SK-N-SH treated with all-trans-retinoic acid at 6 μM for 48 hours (cell line): Measurements from ENCODE around the gene PDIA5.

Experiments
- ATAC-seq: fragments of 200-7000 bp; cut with Tn5 transposase; 3 replicates; pipeline ENCODE4 v1.9.1; 2020; ENCODE audit warnings: mild to moderate bottlenecking, moderate library complexity
- ARNTL ChIP-seq: fragments of 450-650 bp; formaldehyde crosslinking; IDR thresholded peaks from 2 replicates; pipeline ENCODE4 v1.5.0; 2020; ENCODE audit warnings: low read depth, mild to moderate bottlenecking, moderate library complexity, borderline replicate concordance
- BACH2 ChIP-seq: fragments of 250-450 bp; sonication (Bioruptor Pico); IDR thresholded peaks from 2 replicates; pipeline ENCODE4 v1.9.0; 2021; ENCODE audit warnings: mild to moderate bottlenecking, borderline replicate concordance
- CSDC2 ChIP-seq: fragments of 250-450 bp; sonication (Bioruptor Pico); IDR thresholded peaks from 2 replicates; pipeline ENCODE4 v1.5.0; 2020; ENCODE audit warnings: mild to moderate bottlenecking, moderate library complexity
- CSRNP3 ChIP-seq: fragments of 250-450 bp; sonication (Bioruptor Pico); IDR thresholded peaks from 2 replicates; pipeline ENCODE4 v1.5.1; 2021; ENCODE audit warnings: mild to moderate bottlenecking, moderate library complexity
- ESRRG ChIP-seq: fragments of 250-450 bp; sonication (Bioruptor Pico); IDR thresholded peaks from 2 replicates; pipeline ENCODE4 v1.6.1; 2021; ENCODE audit warnings: mild to moderate bottlenecking
- ISL1 ChIP-seq: fragments of 250-450 bp; sonication (Bioruptor Pico); IDR thresholded peaks from 2 replicates; pipeline ENCODE4 v2.1.2; 2022; ENCODE audit warnings: mild to moderate bottlenecking, moderate library complexity
- OSR1 ChIP-seq: fragments of 250-450 bp; sonication (Bioruptor Pico); IDR thresholded peaks from 2 replicates; pipeline ENCODE4 v1.8.0; 2022; ENCODE audit warnings: moderate library complexity, mild to moderate bottlenecking, inconsistent platforms
- PATZ1 ChIP-seq: fragments of 250-450 bp; sonication (Bioruptor Pico); IDR thresholded peaks from 2 replicates; pipeline ENCODE4 v1.8.0; 2020; ENCODE audit warnings: mild to moderate bottlenecking, moderate library complexity, borderline replicate concordance
- POU6F1 ChIP-seq: fragments of 250-450 bp; sonication (Bioruptor Pico); IDR thresholded peaks from 2 replicates; pipeline ENCODE4 v1.8.0; 2021; ENCODE audit warnings: low read depth, mild to moderate bottlenecking, moderate library complexity, borderline replicate concordance
- PPARA ChIP-seq: fragments of 250-450 bp; sonication (Bioruptor Pico); IDR thresholded peaks from 2 replicates; pipeline ENCODE4 v1.5.0; 2020; ENCODE audit warnings: mild to moderate bottlenecking, borderline replicate concordance
- RARB ChIP-seq: fragments of 250-450 bp; sonication (Bioruptor Pico); IDR thresholded peaks from 2 replicates; pipeline ENCODE4 v1.8.0; 2021; ENCODE audit warnings: mild to moderate bottlenecking, moderate library complexity
- SNAI2 ChIP-seq: fragments of 250-450 bp; sonication (Bioruptor Pico); IDR thresholded peaks from 2 replicates; pipeline ENCODE4 v1.5.0; 2020; ENCODE audit warnings: mild to moderate bottlenecking, moderate library complexity
- TOX ChIP-seq: fragments of 250-450 bp; sonication (Bioruptor Pico); IDR thresholded peaks from 2 replicates; pipeline ENCODE4 v1.8.0; 2021; ENCODE audit warnings: mild to moderate bottlenecking, moderate library complexity, borderline replicate concordance
- ZC3H10 ChIP-seq: fragments of 250-450 bp; sonication (Bioruptor Pico); IDR thresholded peaks from 2 replicates; pipeline ENCODE4 v1.5.1; 2021; ENCODE audit warnings: mild to moderate bottlenecking, moderate library complexity
- ZFP3 ChIP-seq: fragments of 250-450 bp; sonication (Bioruptor Pico); IDR thresholded peaks from 2 replicates; pipeline ENCODE4 v1.5.0; 2020; ENCODE audit warnings: mild to moderate bottlenecking, moderate library complexity
- ZFP30 ChIP-seq: fragments of 450-650 bp; formaldehyde crosslinking; IDR thresholded peaks from 2 replicates; pipeline ENCODE4 v1.5.0; 2022; ENCODE audit warnings: mild to moderate bottlenecking, moderate library complexity
- ZNF565 ChIP-seq: fragments of 450-650 bp; formaldehyde crosslinking; conservative IDR thresholded peaks from 2 replicates; pipeline ENCODE4 v1.5.0; 2020; ENCODE audit warnings: low read depth, mild to moderate bottlenecking, moderate library complexity
- ZNF70 ChIP-seq: fragments of 450-650 bp; formaldehyde crosslinking; IDR thresholded peaks from 2 replicates; pipeline ENCODE4 v1.5.0; 2020; ENCODE audit warnings: mild to moderate bottlenecking, moderate library complexity
- ZNF8 ChIP-seq: fragments of 450-650 bp; formaldehyde crosslinking; IDR thresholded peaks from 2 replicates; pipeline ENCODE4 v1.5.0; 2020; ENCODE audit warnings: mild to moderate bottlenecking, moderate library complexity
- TF ChIP-seq, protein P1 (sequence below): fragments of 250-450 bp; sonication (Bioruptor Pico); IDR thresholded peaks from 2 replicates; pipeline ENCODE4 v1.5.1; 2020; ENCODE audit warnings: low read depth, mild to moderate bottlenecking, moderate library complexity
- TF ChIP-seq, protein P2 (sequence below): fragments of 250-450 bp; sonication (Bioruptor Pico); IDR thresholded peaks from 2 replicates; pipeline ENCODE4 v1.5.0; 2020; ENCODE audit warnings: mild to moderate bottlenecking, moderate library complexity

Gene PDIA5

GRCh38 chr3:123066896-123067688, at the start of gene PDIA5:
Gene PDIA5 (plus strand): TSS chr3:123067025. CDS start chr3:123067165, 140 bp downstream.
- peak; percentile 96 for ATAC-seq

DNA sequence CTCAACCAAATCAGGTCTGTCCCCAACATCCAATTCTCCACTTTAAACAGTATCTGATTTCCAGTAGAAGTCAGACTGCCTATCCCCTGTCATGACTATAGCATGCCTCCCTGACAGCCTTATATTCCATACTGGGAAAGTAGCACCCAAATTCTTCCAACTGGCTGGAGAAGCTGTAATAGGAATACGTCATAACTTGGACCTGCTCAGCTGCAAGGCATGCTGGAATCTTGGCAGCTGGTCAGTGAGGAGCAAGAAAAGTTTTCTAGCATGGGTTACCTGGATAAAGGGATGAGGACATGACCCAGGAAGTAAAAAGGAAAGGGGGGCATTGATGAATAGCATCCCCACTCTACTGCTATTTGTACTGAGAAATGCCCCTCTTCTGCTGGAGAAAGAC, 48.1 kb upstream of the PDIA5 start:
- TF ChIP-seq ZFP3: no peak
- no peak for ATAC-seq

More at GRCh38 chr3:123066896-123067688, at the start of gene PDIA5:
- TF ChIP-seq POU6F1 (CRISPR knock-in tag) (no peak), CSDC2 (CRISPR knock-in tag) (no peak), ISL1 (no peak), RARB (CRISPR knock-in tag) (no peak), ZC3H10 (no peak), ZNF565 (CRISPR knock-in tag) (no peak), CSRNP3 (CRISPR knock-in tag) (no peak), ZNF8 (CRISPR knock-in tag) (no peak), PATZ1 (CRISPR knock-in tag) (no peak), ZNF70 (CRISPR knock-in tag) (no peak), PPARA (no peak), ESRRG (no peak), ARNTL (CRISPR knock-in tag) (no peak), ZFP30 (CRISPR knock-in tag) (no peak)
- TF ChIP-seq, protein P1, sequence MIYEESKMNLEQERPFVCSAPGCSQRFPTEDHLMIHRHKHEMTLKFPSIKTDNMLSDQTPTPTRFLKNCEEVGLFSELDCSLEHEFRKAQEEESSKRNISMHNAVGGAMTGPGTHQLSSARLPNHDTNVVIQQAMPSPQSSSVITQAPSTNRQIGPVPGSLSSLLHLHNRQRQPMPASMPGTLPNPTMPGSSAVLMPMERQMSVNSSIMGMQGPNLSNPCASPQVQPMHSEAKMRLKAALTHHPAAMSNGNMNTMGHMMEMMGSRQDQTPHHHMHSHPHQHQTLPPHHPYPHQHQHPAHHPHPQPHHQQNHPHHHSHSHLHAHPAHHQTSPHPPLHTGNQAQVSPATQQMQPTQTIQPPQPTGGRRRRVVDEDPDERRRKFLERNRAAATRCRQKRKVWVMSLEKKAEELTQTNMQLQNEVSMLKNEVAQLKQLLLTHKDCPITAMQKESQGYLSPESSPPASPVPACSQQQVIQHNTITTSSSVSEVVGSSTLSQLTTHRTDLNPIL (CRISPR knock-in tag): no peak

- TF ChIP-seq ZC3H10 (no peak), ZNF565 (CRISPR knock-in tag) (no peak), ESRRG (no peak), SNAI2 (CRISPR knock-in tag) (no peak), BACH2 (CRISPR knock-in tag) (no peak)
- no peak for ATAC-seq
Observed at GRCh38 chr3:123019161-123019560, 47.7 kb upstream of the PDIA5 start.

GRCh38 chr3:123019591-123019990, 47.2 kb upstream of the PDIA5 start:
- no peak for ATAC-seq
- TF ChIP-seq ZC3H10 (no peak), ISL1 (no peak), OSR1 (CRISPR knock-in tag) (no peak), ZNF70 (CRISPR knock-in tag) (no peak), BACH2 (CRISPR knock-in tag) (no peak), PPARA (no peak), CSRNP3 (CRISPR knock-in tag) (no peak), ZNF8 (CRISPR knock-in tag) (no peak), TOX (CRISPR knock-in tag) (no peak), ARNTL (CRISPR knock-in tag) (no peak), RARB (CRISPR knock-in tag) (no peak), ZNF565 (CRISPR knock-in tag) (no peak)
- TF ChIP-seq, protein P1 (CRISPR knock-in tag): no peak
- TF ChIP-seq, protein P2, sequence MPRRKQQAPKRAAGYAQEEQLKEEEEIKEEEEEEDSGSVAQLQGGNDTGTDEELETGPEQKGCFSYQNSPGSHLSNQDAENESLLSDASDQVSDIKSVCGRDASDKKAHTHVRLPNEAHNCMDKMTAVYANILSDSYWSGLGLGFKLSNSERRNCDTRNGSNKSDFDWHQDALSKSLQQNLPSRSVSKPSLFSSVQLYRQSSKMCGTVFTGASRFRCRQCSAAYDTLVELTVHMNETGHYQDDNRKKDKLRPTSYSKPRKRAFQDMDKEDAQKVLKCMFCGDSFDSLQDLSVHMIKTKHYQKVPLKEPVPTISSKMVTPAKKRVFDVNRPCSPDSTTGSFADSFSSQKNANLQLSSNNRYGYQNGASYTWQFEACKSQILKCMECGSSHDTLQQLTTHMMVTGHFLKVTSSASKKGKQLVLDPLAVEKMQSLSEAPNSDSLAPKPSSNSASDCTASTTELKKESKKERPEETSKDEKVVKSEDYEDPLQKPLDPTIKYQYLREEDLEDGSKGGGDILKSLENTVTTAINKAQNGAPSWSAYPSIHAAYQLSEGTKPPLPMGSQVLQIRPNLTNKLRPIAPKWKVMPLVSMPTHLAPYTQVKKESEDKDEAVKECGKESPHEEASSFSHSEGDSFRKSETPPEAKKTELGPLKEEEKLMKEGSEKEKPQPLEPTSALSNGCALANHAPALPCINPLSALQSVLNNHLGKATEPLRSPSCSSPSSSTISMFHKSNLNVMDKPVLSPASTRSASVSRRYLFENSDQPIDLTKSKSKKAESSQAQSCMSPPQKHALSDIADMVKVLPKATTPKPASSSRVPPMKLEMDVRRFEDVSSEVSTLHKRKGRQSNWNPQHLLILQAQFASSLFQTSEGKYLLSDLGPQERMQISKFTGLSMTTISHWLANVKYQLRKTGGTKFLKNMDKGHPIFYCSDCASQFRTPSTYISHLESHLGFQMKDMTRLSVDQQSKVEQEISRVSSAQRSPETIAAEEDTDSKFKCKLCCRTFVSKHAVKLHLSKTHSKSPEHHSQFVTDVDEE (CRISPR knock-in tag): no peak
